Suprapubic skin (tissue), 4 donors: ENCODE measurements around the gene ANXA2.

Source experiments
- CTCF ChIP-seq, 2 donors: fragments of 200-600 bp in 1 of 2; fragments of 450-650 bp in 1 of 2; sonication (generic) in 1 of 2; IDR thresholded peaks; one replicate each; pipeline ENCODE4 v1.5.1; 2016 to 2019; ENCODE audit warnings: antibody characterized with exemption in 2 of 2, mild to moderate bottlenecking in 1 of 2, moderate library complexity in 1 of 2
- EP300 ChIP-seq: sonication (generic); formaldehyde crosslinking; IDR thresholded peaks from one replicate; pipeline ENCODE4 v1.6.1; 2017; ENCODE audit warnings: antibody characterized with exemption
- POLR2A ChIP-seq, 2 donors: fragments of 450-650 bp; IDR thresholded peaks; one replicate each; pipeline ENCODE4 v1.6.1; 2017; ENCODE audit warnings: antibody characterized with exemption in 2 of 2, mild to moderate bottlenecking in 2 of 2, moderate library complexity in 2 of 2
- POLR2AphosphoS5 ChIP-seq, 3 donors: sonication (generic); formaldehyde crosslinking; IDR thresholded peaks; one replicate each; pipeline ENCODE4 v1.6.1; 2017; ENCODE audit warnings: antibody characterized with exemption in 3 of 3

GRCh38 chr15:60363903-60364611, 33.7 kb downstream of the ANXA2 start:
- no peak for TF ChIP-seq CTCF (IDR thresholded peaks at IDR 0.05)
- no peak for TF ChIP-seq POLR2A (IDR thresholded peaks at IDR 0.05)
- TF ChIP-seq EP300: no peak
- no peak for TF ChIP-seq POLR2AphosphoS5 (IDR thresholded peaks at IDR 0.05)
